Gastrocnemius medialis (tissue), 4 donors: Measurements from ENCODE around the gene CBFA2T2.

Experiments
- CTCF ChIP-seq, 5 experiments: fragments of 450-650 bp in 3 of 5; fragments of 200-600 bp in 2 of 5; sonication (generic) in 2 of 5; IDR thresholded peaks in 4 of 5; conservative IDR thresholded peaks in 1 of 5; 1 replicate in 4 of 5; 2 replicates in 1 of 5; pipeline ENCODE4 v1.5.1; 2016 to 2019; ENCODE audit warnings: antibody characterized with exemption in 5 of 5, mild to moderate bottlenecking in 3 of 5, moderate library complexity in 3 of 5
- POLR2A ChIP-seq, 2 donors: fragments of 450-650 bp; IDR thresholded peaks; one replicate each; pipeline ENCODE4 v1.6.1; 2017; ENCODE audit warnings: antibody characterized with exemption in 2 of 2, mild to moderate bottlenecking in 2 of 2, moderate library complexity in 2 of 2

- TF ChIP-seq CTCF (IDR thresholded peaks at IDR 0.05 in 4 of 5, conservative IDR thresholded peaks at IDR 0.05 in 1 of 5), result no peak
- no peak for TF ChIP-seq POLR2A (IDR thresholded peaks at IDR 0.05)
Observed at GRCh38 chr20:33635341-33635740, 145.4 kb downstream of the CBFA2T2 start.
